CD4-positive, alpha-beta T cell treated with Interleukin-21 for 1 hour (primary cell): ENCODE data around the gene PPT2.
"Not testable (repeated sequence)": the region's sequence is repeated elsewhere in the genome, so short reads cannot be mapped to it uniquely, and the experiment has no call there.

Source experiments
- DNase-seq: peaks from one replicate; pipeline ENCODE4 v3.0.0-alpha.2; 2020

The PPT2 gene

DNA sequence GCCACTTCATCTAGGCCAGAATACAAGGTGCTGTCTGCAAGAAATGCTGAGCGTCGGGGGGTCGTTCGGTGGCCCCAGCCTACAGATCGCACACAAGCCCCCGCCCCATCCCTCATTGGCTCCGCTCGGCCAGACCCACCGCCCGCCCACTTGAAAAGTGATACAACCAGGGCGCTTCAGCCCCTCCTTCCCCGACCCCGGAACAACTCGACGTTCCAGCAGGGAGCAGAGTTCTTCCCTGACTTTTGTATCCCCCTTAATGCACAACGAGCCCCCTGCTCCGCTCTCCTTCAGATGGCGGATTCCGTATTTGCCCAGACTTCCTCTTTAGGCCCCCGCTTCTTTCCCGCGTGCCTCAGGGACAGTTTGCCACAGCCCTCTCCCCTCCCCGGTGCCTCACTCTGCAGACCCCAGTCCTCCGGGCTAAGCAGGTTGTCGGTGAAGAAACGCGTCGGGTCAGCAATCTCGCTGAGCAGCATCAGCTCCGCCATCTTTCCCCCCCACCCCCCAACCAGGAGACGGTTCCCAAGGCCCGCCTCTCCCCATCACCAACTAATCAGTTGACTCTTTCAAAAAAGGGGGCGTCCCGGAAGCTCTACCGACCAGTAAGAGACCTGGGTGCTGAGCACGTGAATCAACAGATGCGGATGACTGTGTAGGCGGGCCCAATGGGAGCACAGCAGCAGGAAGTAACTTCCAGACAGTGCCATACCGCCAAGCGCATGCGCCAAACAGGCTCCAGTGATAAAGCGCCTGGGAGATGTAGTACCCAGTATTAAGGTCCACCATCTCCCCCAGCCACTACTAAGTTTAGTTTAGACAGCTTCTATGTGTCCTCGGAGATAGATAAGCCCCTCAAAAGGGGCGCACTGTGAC is 26.0 kb upstream of the PPT2 start, which contains the start of gene ATF6B:
TSS of gene ATF6B (minus strand) at position 530 of the 876 bp plus-strand sequence. CDS start at position 491, 39 bp downstream.
- DNase-seq: peak; percentile 99

DNA sequence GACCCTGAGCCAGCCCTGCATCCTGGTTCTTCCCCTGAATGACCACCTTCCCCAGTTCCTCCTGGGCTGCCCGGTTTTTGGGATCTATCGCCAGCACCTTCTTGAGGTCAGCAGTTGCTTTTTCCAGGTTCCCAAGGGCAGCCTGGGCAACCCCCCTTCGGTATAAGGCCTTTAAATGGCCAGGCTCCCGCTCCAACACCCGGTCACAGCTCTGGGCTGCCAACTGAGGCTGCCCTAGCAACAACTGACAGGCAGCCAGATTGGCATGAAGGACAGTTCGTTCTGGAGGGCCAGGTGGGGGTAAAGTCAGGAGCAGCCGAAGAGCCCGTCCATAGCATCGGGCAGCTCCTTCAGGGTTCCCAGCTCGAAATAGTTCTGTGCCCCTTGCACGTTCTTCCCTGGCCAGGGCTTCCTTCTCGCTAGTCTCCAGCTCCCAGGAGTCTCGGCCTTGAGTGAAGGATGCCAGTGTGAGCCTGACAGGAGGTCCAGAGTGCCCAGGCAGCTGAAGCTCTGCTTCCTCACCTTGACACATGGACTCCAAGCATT is 25.1 kb upstream of the PPT2 start:
- no peak for DNase-seq

DNA sequence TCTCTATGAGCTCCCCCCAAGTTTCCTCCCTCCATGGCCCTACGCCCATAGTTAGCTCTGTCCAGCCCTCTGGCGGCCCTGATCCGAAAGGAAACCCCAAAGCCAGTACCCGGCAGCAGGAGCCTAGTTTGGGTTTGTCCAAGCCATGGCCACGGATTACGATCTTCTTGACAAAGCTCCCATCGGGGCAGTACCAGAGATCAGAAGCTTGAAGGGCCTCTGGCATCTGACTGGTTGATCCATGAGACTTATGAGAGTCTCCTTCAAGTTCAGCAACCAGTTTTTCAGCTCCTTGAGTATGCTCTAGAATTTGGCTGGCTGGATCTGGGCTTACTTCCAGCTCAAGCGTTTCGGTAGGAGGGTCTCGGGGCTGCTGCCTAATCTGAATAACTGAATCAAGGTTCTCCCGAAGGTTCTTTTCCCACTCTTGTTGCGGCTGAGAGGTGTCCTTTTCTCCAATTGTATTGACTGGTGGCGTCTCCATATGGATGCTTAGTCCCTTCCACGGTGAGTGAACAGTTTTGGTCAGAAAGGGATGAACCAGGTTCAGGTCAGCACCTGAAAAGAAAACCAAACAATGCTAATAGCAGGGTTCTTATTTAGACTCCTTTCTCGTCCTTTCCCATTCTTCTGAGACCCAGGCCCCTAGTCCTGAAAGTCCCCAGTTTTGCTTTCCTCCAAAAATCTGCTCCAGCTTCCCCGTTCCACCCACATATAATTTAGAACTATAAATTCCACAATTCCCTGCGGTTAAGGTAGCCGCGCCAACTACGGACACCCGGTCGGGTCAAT is 24.4 kb upstream of the PPT2 start:
- DNase-seq: no peak

DNA sequence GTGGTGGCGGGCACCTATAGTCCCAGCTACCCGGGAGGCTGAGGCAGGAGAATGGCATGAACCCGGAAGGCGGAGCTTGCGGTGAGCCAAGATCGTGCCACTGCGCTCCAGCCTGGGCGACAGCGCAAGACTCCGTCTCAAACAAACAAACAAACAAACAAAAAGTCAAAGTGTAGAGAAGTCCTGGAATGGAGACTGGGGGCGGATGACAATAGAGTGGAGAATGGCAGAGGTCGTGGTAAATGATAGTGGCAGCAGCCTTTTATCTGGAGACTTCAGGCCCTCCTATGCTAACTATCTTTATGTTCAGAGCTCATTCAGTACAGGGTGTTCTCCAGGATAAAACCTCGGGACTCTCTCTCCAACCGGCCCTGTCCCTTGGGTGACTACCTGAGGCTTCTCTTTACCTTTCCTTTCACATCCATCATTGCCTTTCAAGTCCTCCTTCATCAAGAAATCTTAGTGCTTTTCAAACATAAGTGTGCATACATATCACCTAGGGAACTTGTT is 22.4 kb upstream of the PPT2 start:
- DNase-seq: no peak

DNA sequence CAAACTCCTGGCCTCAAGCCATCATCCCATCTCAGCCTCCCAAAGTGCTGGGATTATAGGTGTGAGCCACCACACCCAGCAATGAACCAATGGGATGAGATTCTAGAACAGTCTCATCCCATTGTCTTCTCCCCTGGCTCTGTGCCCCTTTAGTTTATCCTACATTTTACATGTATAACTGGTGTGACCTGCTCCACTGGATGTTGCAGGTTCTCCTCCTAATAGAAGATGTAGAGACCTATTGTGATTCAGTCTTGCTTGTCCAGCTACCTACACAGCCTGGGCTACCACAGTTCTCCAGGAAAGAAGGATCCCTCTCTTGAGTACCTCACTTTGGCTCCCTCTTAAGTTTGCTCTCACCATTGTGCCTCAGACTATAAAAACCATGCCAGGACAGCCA is 21.8 kb upstream of the PPT2 start:
- DNase-seq: no peak

DNA sequence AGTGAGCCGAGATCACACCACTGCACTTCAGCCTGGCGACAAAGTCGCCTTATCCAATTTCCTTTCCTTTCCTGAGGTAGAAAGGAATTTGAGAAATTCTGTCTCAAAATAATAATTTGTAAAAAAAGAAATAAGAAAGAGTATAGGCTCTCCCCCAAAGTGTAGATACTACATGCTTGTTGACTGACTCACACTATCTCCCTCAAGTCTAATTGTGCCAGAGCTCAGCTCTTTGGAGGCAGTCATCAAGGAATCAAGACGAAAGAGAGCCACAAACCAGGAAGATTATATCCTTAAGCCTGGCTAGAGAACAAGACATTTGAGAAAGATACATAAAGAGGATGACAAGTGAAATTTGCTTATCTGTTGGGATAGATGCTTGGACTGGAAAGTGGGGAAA is 20.2 kb upstream of the PPT2 start:
- no peak for DNase-seq

DNA sequence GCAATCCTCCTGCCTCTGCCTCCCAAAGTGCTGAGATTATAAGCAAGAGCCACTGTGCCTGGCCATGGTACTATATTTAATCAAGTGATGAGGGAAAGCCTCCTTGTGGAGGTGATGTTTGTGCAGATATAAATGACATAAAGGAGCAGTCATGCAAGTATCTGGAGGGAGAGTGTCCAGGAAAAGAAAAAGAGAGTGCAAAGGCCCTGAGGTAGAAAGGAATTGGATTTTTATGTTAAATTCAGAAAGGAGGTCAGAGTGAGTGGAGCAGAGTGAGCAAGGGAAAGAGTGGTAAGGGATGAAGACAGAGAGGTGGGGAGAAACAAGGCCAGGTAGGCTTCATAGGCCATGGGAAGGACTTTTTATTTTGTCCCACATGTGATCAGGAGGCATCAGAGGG is 16.5 kb upstream of the PPT2 start:
- no peak for DNase-seq

DNA sequence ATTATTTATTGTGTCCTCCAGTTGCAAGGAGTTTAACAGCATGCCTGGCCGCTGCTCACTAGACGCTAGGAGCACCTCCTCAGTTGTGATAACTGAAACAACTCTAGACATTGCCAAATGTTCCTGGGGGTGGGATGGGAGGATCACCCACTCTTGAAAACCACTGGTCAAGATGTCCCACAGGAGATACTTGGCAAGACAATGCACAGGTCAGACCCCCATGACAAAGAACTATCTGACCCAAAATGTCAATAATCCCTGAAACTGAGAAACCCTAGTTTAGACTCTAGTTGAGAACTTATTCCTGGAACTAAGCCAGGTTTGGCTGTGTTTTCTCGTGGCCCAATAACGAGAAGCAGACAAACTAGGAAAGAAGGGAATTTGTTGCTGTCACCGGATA is 14.4 kb upstream of the PPT2 start:
- no peak for DNase-seq

DNA sequence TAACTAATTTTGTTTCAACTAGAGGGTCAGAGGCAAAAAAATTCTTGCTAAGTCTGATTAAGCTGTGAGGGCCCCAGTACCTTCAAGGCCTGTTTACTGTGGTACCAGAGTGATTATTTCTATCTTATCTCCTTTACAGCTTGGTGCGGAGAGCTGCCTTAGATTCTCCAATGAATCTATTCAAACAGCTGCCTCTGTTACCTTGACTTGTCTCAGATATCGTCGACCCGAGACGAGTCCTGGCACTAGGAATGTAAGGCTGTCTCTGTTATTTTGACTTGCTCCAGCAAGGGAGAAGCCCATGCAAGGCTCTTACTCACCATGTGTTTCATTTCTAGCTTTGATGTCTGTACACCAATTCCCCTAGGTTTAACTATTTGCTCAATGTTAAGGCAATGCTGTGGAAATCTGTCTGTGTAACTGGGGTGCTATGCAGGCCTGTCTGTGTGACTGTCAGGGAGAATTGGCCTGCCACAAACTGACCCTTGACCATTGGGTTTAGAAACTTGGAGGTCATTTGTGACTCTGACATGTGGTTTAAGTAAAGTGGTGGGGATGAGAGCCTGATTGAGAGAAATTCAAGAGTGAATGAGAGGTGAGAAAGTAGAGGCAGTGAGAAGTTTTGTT is 13.4 kb upstream of the PPT2 start:
- no peak for DNase-seq

DNA sequence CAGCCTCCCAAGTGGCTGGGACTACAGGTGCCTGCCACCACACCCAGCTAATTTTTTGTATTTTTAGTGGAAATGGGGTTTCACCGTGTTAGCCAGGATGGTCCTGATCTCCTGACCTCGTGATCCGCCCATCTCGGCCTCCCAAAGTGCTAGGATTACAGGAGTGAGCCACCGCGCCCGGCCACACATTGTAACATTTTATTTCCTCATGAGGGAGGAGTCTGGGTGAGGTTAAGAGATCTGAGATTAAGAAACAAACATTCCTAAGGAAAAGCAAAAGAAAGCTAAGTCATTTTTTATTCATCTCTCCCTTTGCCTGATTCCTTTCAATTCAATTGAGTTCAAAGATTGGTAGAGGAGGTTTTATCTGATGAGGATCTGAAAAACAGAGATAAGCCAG is 9.7 kb upstream of the PPT2 start:
- DNase-seq: not testable (repeated sequence)

DNA sequence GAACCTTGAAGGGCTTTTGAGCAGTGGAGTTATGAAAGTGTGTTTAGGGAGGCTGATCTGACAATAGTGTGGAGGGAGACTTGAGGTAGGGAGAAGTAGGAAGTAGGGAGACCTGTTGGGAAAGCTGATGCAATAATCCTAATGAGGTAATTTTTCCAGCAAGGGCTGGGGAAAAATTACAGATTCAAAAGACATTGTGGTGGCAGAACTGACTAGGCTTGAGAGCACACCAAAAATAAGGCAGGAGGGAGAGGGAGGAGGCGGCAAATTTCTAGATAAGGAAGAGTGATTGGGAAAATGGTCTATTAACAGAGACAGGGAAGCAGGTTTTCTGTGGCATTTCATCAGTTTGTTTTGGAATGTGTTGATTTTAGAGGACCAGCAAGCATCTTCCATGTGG is 7.7 kb upstream of the PPT2 start:
- DNase-seq: no peak

DNA sequence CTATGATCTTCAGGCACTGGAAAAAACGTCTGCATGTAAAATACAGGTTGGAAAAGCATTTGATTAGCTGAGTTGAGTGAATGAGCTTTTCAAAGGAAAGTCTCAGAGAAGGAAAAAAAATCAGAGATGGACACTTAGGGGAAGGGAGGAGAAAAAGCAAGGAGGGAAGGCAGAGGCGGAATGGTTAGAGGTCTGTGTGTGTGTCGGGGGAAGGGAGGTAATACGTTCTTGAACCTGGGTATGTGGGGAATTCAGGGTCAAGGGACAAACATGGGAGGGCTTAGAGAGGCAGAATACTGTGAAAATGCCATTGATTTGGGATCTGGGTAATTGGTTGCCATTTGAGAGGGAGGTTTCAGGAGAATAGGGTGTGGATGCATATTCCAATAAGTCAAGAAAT is 7.3 kb upstream of the PPT2 start:
- no peak for DNase-seq

DNA sequence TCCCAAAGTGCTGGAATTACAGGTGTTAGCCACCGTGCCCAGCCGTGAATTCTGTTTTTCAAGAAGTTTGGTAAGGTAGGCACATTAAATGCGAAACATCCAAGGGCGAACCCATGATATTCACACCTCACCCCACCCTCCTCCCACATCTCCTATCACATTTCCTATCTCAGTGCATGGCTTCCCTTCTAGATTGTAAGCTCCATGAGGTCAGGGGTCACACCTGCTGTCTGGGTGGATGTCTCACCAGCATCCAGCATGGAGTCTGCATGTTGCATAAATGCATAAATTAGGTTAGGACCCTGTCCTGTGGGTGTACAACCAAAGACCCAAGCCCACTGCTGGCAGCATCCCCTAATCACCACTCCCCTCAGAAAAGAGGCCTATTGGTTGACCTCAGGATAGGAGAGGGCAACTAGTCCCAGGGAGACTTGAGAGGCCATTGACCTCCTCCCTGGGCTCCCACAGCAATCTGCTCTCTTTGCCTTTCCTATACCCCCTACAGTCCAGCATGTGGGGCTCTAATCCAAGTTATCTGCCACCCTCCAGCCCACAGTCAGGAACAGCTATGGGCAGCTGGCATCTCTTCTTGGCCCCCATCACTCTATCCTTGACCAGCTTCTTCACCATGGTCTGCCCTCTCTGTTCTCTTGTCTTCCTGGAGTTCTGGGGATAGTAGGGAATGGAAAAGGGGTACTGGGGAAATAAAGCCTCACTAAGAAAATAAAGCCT is 6.4 kb upstream of the PPT2 start:
- DNase-seq: no peak

DNA sequence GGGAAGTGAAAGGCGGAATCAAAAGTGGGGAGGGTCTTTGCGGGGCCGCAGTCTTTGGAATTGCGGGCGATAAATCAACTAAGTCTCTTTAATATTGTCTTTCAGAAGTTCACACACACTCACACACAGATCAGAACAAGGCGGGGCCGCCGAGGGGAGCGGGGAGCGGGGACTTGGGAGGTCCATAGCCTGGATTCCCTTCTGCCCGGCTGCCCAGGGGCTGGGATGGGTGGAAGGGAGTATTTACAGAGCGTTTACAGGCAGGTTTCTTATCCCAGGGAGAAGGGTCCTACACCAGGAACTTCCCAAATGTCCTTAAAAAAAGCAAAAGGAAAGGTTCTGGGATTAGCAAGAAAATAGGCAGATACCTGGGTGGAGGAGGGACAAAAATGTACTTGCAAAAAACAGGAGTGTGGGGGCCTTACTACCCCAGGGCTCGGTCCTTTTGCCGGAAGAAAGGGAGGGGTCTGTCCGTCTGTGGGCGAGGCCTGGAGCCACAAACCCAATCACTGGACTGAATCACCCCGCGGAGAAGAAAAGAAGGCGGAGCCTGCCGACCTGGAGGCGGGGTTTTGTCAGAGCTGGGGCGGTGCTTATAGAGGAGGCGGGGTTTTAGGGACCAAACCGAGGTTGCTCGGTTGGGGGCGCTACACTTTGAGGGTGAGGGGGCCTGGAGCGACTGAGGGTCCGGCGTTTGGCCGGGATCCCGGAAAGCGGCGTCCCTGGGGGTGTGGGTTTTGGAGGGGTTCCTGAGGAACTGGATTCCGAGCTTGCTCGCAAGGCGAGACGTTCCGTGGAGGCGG is 5.5 kb upstream of the PPT2 start:
- DNase-seq: peak; percentile 76

DNA sequence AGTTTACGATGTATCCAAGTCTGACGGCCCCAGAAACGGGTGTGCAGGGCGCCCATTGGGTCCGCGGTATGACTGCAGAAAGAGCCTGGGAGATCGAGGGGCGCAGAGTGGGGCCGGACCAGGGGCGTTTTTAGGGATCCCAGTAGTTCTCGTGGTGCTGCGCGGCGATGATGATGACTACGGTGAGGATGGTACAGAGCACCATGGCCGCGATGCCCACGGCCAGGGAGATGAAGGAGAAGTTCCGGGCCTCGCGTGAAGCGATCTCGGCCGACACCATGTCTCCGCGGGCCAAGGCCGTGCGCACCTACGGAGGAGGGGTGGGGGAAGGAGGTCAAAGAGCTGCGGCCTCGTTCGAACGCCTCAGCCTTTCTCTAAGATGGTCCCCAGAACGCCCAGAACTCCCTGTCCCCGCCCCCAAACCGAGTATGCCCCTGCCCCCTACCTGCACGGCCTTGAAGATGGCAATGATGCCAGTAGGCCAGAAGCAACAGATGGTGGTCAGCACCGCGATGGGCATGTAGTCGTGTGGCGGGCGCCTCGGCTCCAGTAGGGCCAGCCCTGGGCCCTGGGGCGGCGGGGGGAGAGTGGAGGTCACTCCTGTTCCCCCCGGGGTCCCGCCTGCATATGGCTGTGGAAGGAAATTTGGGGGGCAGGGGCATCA is 4.7 kb upstream of the PPT2 start:
- DNase-seq: no peak

DNA sequence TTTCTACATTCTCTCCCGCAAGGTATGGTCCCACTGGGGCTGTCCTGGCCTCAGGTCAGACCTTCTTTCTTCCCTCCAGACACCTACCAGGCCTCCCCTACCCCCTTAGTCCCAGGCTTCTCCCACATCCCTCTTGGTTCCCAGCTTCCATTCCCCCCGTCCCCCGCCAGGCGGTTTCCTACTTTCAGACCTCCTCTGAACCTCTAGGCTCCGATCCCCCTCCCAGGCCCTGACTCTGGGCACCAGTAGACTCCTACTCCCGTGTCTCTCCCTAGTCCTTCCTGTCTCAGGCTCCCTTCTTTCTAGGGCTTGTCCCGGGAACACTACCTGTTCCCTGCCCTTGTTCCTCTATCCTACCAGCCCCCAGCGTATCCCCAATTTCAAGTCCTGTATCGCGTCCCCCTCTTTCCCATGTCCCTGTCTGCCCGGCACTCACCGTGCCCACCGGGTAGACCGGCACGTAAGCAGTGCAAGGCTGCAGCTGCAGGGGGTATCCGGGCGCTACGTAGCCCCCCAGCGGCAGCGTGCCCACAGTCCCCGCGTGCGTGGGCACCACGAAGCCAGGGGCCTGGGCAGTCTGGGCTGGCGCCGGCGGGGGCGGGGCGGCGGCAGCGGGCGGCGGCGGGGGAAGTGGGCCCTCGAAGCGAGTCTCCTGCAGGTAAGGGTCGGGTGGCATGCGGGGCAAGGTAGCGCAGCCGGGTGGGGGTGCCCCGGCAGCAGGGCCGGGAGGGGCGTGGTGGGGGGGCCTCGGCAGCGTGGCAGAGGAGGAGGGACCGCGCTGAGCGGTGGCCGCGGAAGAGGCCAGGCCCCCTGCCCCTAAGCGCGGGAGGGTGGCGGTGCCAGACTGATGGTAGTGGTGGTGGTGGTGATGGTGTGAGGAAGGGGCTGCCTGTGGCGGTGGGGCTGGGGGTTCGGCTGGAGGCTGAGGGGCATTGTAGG is 3.7 kb upstream of the PPT2 start:
- DNase-seq: no peak

DNA sequence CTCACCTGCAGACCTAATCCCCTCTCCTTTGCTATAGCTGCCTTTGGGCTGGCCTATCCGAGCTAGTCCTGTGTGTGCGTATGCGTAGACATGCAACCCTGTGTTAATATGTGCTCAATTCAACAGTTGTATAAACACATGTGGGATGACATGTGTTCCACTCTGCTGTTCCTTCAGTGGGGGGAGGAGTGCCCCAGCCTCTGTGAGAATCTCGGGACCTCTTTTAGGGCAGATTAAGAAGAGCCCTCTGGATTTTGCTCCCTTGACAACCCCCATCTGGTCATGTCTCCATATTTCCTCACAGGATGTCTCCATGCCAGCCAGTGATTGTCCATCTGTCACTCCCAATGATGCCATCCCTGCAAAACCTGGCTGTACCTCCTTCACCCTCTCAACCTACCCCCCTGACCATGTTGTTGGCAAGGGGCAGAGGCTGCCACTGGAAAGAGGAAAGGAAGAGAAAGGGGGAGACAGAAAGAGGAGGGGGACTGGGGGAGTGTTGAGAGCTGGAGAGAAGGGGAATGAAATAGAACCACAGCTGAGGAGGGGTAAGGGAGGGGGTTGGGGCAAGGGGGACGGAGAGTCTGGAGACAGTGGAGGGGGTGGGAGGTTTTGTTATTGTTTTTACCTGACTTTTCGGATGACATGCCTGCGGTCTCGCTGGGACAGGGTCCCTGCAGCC is 2.6 kb upstream of the PPT2 start:
- DNase-seq: no peak

DNA sequence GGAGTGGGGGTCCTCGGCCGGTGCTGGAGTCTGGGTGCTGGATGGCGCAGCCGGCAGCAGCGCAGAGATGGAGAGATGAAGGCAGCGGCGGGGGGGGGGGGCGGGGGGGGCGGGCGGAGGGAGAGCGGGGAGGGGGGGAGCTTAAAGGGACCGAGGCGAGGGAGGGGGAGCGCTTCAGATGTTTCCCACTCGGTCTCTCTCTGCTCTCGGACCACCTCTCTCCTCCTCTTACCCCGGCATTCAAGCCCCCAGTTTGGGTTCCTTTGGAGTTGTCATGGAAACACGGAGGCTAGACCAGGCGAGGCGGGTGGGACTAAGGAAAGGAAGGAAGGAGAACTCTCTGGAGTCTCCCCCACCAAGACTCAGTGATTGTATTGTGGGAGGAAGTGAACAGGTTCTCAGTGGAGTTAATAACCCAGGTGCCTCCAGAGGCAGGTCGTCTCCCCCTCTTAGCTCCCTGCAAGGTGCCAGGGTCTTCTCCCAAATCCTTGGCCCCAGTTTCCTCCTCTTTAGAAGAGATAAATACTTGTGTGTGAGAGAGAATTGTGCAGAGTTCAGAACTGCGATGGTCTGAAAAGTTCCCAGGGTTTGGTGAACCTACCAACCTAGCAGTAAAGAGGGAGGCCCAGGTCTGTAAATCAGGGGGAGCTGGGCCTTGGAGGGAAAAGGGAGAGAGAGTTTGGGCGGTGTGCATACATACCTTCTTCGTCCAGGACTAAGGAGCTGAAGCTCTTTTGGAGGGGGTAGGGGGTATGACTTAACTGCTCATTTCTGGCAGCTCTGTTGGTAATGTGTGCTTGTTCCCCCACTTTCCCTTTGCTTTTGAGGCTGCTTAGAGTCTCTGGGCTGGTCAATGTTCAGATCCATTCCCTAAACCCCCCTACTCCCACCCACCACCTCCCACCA is 1.8 kb upstream of the PPT2 start, which contains the start of gene PRRT1:
TSS of gene PRRT1 (minus strand) at position 77 of the 906 bp plus-strand sequence. CDS start 112 bp downstream, outside the sequence.
- DNase-seq: no peak
